Right lung (tissue), 5 donors: Measurements from ENCODE around the gene PPP1R9B. TPM values are rescaled to one million over a fixed set of nuclear protein-coding genes. Genes with fewer than 3 reads are reported as not detected.
A peak's percentile ranks its signal among the peaks of the same experiment; 100 is the strongest.

ENCODE experiments used
- DNase-seq, 2 donors: peaks; one replicate each; pipeline ENCODE4 v3.0.0-alpha.2; 2013
- polyA plus RNA-seq, 5 donors: library from polyadenylated mRNA; unstranded; fragments of 120-200 nt; gene quantifications; one replicate each; pipeline versions ENCODE4 v1.2.1 to v1.2.3, GENCODE V29; 2013; ENCODE audit warnings: inconsistent platforms in 1 of 5, low replicate concordance in 1 of 5; ENCODE audit not compliant: insufficient read length in 5 of 5, insufficient read depth in 1 of 5

PPP1R9B gene
- polyA plus RNA-seq, 5 donors: 42.6 to 67.3 (median 50.7) TPM

GRCh38 chr17:50161911-50162288 lies 11.4 kb upstream of the PPP1R9B start:
- no peak for DNase-seq

GRCh38 chr17:50161023-50161910 lies 10.8 kb upstream of the PPP1R9B start:
- peak; percentile 92 to 95 for DNase-seq

GRCh38 chr17:50157891-50158290 lies 7.4 kb upstream of the PPP1R9B start:
- no peak for DNase-seq

GRCh38 chr17:50155115-50155819 lies 4.8 kb upstream of the PPP1R9B start:
- DNase-seq: peak; percentile 69 to 81

GRCh38 chr17:50154604-50155003 lies 4.1 kb upstream of the PPP1R9B start:
- no peak for DNase-seq

GRCh38 chr17:50153650-50154575 lies 3.4 kb upstream of the PPP1R9B start:
- no peak for DNase-seq

GRCh38 chr17:50152736-50153135 lies 2.3 kb upstream of the PPP1R9B start:
- no peak for DNase-seq

GRCh38 chr17:50151937-50152547 lies 1.6 kb upstream of the PPP1R9B start:
- peak; percentile 87 to 90 for DNase-seq

GRCh38 chr17:50151041-50151936 lies 812 bp upstream of the PPP1R9B start:
- DNase-seq: peak; percentile 89 to 91

GRCh38 chr17:50149417-50150353 lies 792 bp downstream of the PPP1R9B start:
- peak in 1 of 2 donors; percentile 46 for DNase-seq

GRCh38 chr17:50149091-50149416 lies 1.4 kb downstream of the PPP1R9B start:
- no peak for DNase-seq

GRCh38 chr17:50148226-50149090 lies 2.0 kb downstream of the PPP1R9B start:
- DNase-seq: no peak

- peak in 1 of 2 donors; percentile 46 for DNase-seq
Observed at GRCh38 chr17:50147841-50148225, 2.6 kb downstream of the PPP1R9B start.

- no peak for DNase-seq
Observed at GRCh38 chr17:50146927-50147665, 3.4 kb downstream of the PPP1R9B start.

- no peak for DNase-seq
Observed at GRCh38 chr17:50146230-50146926, 4.1 kb downstream of the PPP1R9B start.

GRCh38 chr17:50145532-50146229 lies 4.8 kb downstream of the PPP1R9B start:
- no peak for DNase-seq
